GM21529 (cell line): ENCODE results near the gene EFR3B.
"Not testable (repeated sequence)": the region's sequence is repeated elsewhere in the genome, so short reads cannot be mapped to it uniquely, and the experiment has no call there.

Experiments
- ATAC-seq: cut with Tn5 transposase; IDR thresholded peaks from one replicate; pipeline ENCODE4 v1.9.1; 2021; ENCODE audit not compliant: unreplicated experiment

Gene EFR3B

GRCh38 chr2:25104736-25105135 is 62.9 kb downstream of the EFR3B start:
- ATAC-seq: no peak

- no peak for ATAC-seq
Measured at GRCh38 chr2:25105336-25106085, 63.6 kb downstream of the EFR3B start.

GRCh38 chr2:25109822-25110221 is 67.9 kb downstream of the EFR3B start:
- ATAC-seq: no peak

GRCh38 chr2:25112113-25112512 is 70.2 kb downstream of the EFR3B start:
- no peak for ATAC-seq

- ATAC-seq: no peak
Measured at GRCh38 chr2:25115249-25115883, 73.5 kb downstream of the EFR3B start.

- no peak for ATAC-seq
Measured at GRCh38 chr2:25115902-25116301, 74.0 kb downstream of the EFR3B start.

GRCh38 chr2:25116956-25117355 is 75.1 kb downstream of the EFR3B start:
- no peak for ATAC-seq

GRCh38 chr2:25119263-25119662 is 77.4 kb downstream of the EFR3B start:
- no peak for ATAC-seq

GRCh38 chr2:25122367-25122766 is 80.5 kb downstream of the EFR3B start:
- ATAC-seq: no peak

- ATAC-seq: no peak
Measured at GRCh38 chr2:25123682-25124081, 81.8 kb downstream of the EFR3B start.

- no peak for ATAC-seq
Measured at GRCh38 chr2:25125189-25125588, 83.3 kb downstream of the EFR3B start.

GRCh38 chr2:25125976-25126375 is 84.1 kb downstream of the EFR3B start:
- ATAC-seq: no peak

GRCh38 chr2:25127071-25127470 is 85.2 kb downstream of the EFR3B start:
- ATAC-seq: not testable (repeated sequence)

- no peak for ATAC-seq
Measured at GRCh38 chr2:25127646-25128045, 85.8 kb downstream of the EFR3B start.

- ATAC-seq: no peak
Measured at GRCh38 chr2:25129901-25130520, 88.1 kb downstream of the EFR3B start.

GRCh38 chr2:25131253-25131566 is 89.3 kb downstream of the EFR3B start:
- ATAC-seq: no peak

GRCh38 chr2:25131567-25132298 is 89.9 kb downstream of the EFR3B start:
- no peak for ATAC-seq

GRCh38 chr2:25132299-25132635 is 90.4 kb downstream of the EFR3B start:
- ATAC-seq: no peak

- no peak for ATAC-seq
Measured at GRCh38 chr2:25132693-25133092, 90.8 kb downstream of the EFR3B start.

GRCh38 chr2:25140535-25140934 is 98.7 kb downstream of the EFR3B start:
- ATAC-seq: not testable (repeated sequence)

- ATAC-seq: no peak
Measured at GRCh38 chr2:25141120-25141519, 99.2 kb downstream of the EFR3B start.

GRCh38 chr2:25145803-25146202 is 103.9 kb downstream of the EFR3B start:
- ATAC-seq: no peak
